K562 (cell line): ENCODE data around the gene FAM114A1. TPM values are rescaled to one million over a fixed set of nuclear protein-coding genes. Genes with fewer than 3 reads are reported as not detected.

Source experiments
- ATAC-seq: fragments of 200-7000 bp; cut with Tn5 transposase; 3 replicates; pipeline ENCODE4 v1.9.1; 2020; ENCODE audit warnings: moderate library complexity
- BruUV-seq: library from RNA; stranded (reverse); fragments of 400-500 nt; replicated peaks from 2 replicates; lab custom pipeline; 2021; lab: Mats Ljungman, UMichigan
- CTCF ChIA-PET: fragments of 300-600 bp; formaldehyde crosslinking; extraction: SDS; loops from one replicate; lab custom pipeline; 2021; ENCODE audit warnings: low intra/inter-chr PET ratio; lab: Yijun Ruan, JAX
- POLR2A ChIA-PET: fragments of 300-600, 350-650 bp; sonication (Branson Sonifier 250); formaldehyde crosslinking; extraction: SDS; loops from one replicate; lab custom pipeline; 2021; ENCODE audit warnings: antibody characterized with exemption, inconsistent platforms; lab: Yijun Ruan, JAX
- DNase-seq, 4 experiments: peaks; one replicate each; pipeline versions ENCODE4 v3.0.0 to v3.0.0-alpha.2; 2011 to 2018; ENCODE audit warnings: low spot score in 3 of 4, mixed read lengths in 3 of 4; ENCODE audit errors: extremely low read depth in 1 of 4
- FAIRE-seq: peaks from 2 replicates; lab custom pipeline; 2011; peaks lifted over from hg19 to GRCh38; lab: Jason Lieb, UNC
- H2AFZ ChIP-seq: 2 replicates; pipeline ENCODE4 v1.6.0; 2011; ENCODE audit warnings: low read depth, low read length, control low read depth, inconsistent platforms
- H3K27ac ChIP-seq: fragments of 200-600 bp; 3 replicates; pipeline ENCODE4 v1.8.0; 2011; ENCODE audit warnings: low read depth, mild to moderate bottlenecking, control low read depth, inconsistent platforms, low read length, moderate library complexity, mixed read lengths; ENCODE audit errors: extremely low read depth
- H3K27me3 ChIP-seq, 2 experiments: fragments of 300-600 bp in 1 of 2; 2 replicates in 1 of 2; 3 replicates in 1 of 2; pipeline versions ENCODE4 v1.6.0 to v1.8.0; 2011; ENCODE audit warnings: inconsistent platforms in 2 of 2, low read length in 2 of 2, mild to moderate bottlenecking in 1 of 2, mixed read lengths in 1 of 2, moderate library complexity in 1 of 2; ENCODE audit not compliant: control insufficient read depth in 2 of 2, insufficient read depth in 2 of 2
- H3K36me3 ChIP-seq: fragments of 300-600 bp; 3 replicates; pipeline ENCODE4 v1.8.0; 2011; ENCODE audit warnings: mild to moderate bottlenecking, low read length, inconsistent platforms; ENCODE audit not compliant: control insufficient read depth, insufficient read depth
- H3K4me1 ChIP-seq, 2 experiments: fragments of 200-600 bp in 1 of 2; replicated peaks in 1 of 2; 2 replicates in 1 of 2; 3 replicates in 1 of 2; pipeline versions ENCODE4 v1.5.1 to v1.8.0; 2011; ENCODE audit warnings: inconsistent platforms in 2 of 2, low read length in 2 of 2, mild to moderate bottlenecking in 1 of 2, mixed read lengths in 1 of 2, moderate library complexity in 1 of 2; ENCODE audit not compliant: control insufficient read depth in 2 of 2, insufficient read depth in 2 of 2
- H3K4me2 ChIP-seq: 2 replicates; pipeline ENCODE4 v1.6.1; 2011; ENCODE audit warnings: low read length, control low read depth, inconsistent platforms, mixed read lengths; ENCODE audit not compliant: insufficient read depth
- H3K4me3 ChIP-seq: fragments of 200-600 bp; sonication (generic), shearing (Covaris generic); 2 replicates; pipeline ENCODE4 v1.5.1; 2016; ENCODE audit warnings: control low read depth, inconsistent platforms
- H3K79me2 ChIP-seq: fragments of 200-600 bp; 3 replicates; pipeline ENCODE4 v1.8.0; 2011; ENCODE audit warnings: low read length, inconsistent platforms; ENCODE audit not compliant: control insufficient read depth, insufficient read depth
- H3K9ac ChIP-seq, 2 experiments: 2 replicates each; pipeline versions ENCODE4 v1.6.0 to v1.6.1; 2011; ENCODE audit warnings: low read depth in 2 of 2, low read length in 2 of 2, control low read depth in 1 of 2, inconsistent platforms in 1 of 2, mild to moderate bottlenecking in 1 of 2, mixed read lengths in 1 of 2; ENCODE audit not compliant: insufficient read depth in 1 of 2
- H3K9me1 ChIP-seq: one replicate; pipeline ENCODE4 v1.6.0; 2011; ENCODE audit warnings: inconsistent platforms, mild to moderate bottlenecking, low read length, moderate library complexity; ENCODE audit not compliant: control insufficient read depth, insufficient read depth
- H3K9me3 ChIP-seq: replicated peaks from 2 replicates; pipeline ENCODE4 v1.5.1; 2011; ENCODE audit warnings: low read depth, low read length, inconsistent platforms; ENCODE audit not compliant: control insufficient read depth, insufficient read depth
- H4K20me1 ChIP-seq: replicated peaks from 2 replicates; pipeline ENCODE4 v1.6.1; 2011; ENCODE audit warnings: low read length, inconsistent platforms, mixed read lengths; ENCODE audit not compliant: control insufficient read depth, insufficient read depth
- ADNP ChIP-seq: fragments of 200-800 bp; sonication (Bioruptor generic); IDR thresholded peaks from 2 replicates; pipeline ENCODE4 v1.6.1; 2016; ENCODE audit warnings: missing genetic modification characterization, missing compliant biosample characterization
- DLX4 ChIP-seq: fragments of 250-450 bp; sonication (Bioruptor Pico); IDR thresholded peaks from 2 replicates; pipeline ENCODE4 v1.6.1; 2021; ENCODE audit warnings: mild to moderate bottlenecking
- E2F3 ChIP-seq: fragments of 250-450 bp; sonication (Bioruptor Pico); IDR thresholded peaks from 2 replicates; pipeline ENCODE4 v1.4.0; 2020; ENCODE audit warnings: mild to moderate bottlenecking
- MAFG ChIP-seq: fragments of 450-650 bp; conservative IDR thresholded peaks from 2 replicates; pipeline ENCODE4 v1.6.1; 2016; ENCODE audit warnings: missing genetic modification characterization, missing compliant biosample characterization
- SMARCE1 ChIP-seq: fragments of 450-650 bp; IDR thresholded peaks from 2 replicates; pipeline ENCODE4 v1.7.1; 2016; ENCODE audit warnings: mild to moderate bottlenecking
- STAT5B ChIP-seq: fragments of 250-450 bp; sonication (Bioruptor Pico); IDR thresholded peaks from 2 replicates; pipeline ENCODE4 v1.8.0; 2021; ENCODE audit warnings: mild to moderate bottlenecking, inconsistent platforms
- ZNF224 ChIP-seq: sonication (generic); formaldehyde crosslinking; IDR thresholded peaks from 2 replicates; pipeline ENCODE4 v1.8.0; 2022; ENCODE audit warnings: mild to moderate bottlenecking, missing genetic modification reagents
- ZNF583 ChIP-seq: fragments of 250-450 bp; sonication (Bioruptor Pico); IDR thresholded peaks from 2 replicates; pipeline ENCODE4 v1.4.0; 2020
- WGBS: fragments of 100-300 bp; shearing (Covaris generic); methylation state at CpG from one replicate; pipeline ENCODE4 v1.1.6; 2016; ENCODE audit warnings: low coverage, mixed read lengths; ENCODE audit not compliant: insufficient coverage; ENCODE audit errors: missing lambda C conversion rate; 5-methylcytosine and 5-hydroxymethylcytosine counted together
- in situ Hi-C: fragments of 300-500 bp; cut with MboI; formaldehyde crosslinking; loops from 4 replicates; pipeline ENCODE4 v1.15.0; 2018; ENCODE audit warnings: inconsistent platforms, mixed read lengths
- intact Hi-C: fragments of 100-400 bp; cut with micrococcal nuclease; formaldehyde crosslinking; loops from 2 replicates; pipeline ENCODE4 v1.14.2; 2022
- polyA plus RNA-seq, 8 experiments: library from polyadenylated mRNA; depleted of rRNA in 4 of 8; stranded (reverse) in 5 of 8; unstranded in 3 of 8; fragments of >200 nt; fragmentation: Nextera tagmentation in 2 of 8; fragmentation: Illumina TruSeq in 1 of 8; extraction: Ambion mirVana in 2 of 8; extraction: Trizol in 1 of 8; gene quantifications; 2 replicates each; pipeline versions ENCODE4 v1.2.1 to v1.2.3, GENCODE V29; 2011 to 2014; ENCODE audit warnings: inconsistent platforms in 1 of 8, missing spikeins in 1 of 8
- total RNA-seq, 7 experiments: library from RNA; depleted of rRNA in 6 of 7; stranded (reverse); fragments of >200 nt in 6 of 7; fragmentation: Illumina TruSeq in 2 of 7; extraction: Trizol in 2 of 7; gene quantifications; 2 replicates each; pipeline versions ENCODE4 v1.2.1 to v1.2.3, GENCODE V29; 2011 to 2021; ENCODE audit warnings: low replicate concordance in 1 of 7
- TF ChIP-seq, protein P1 (sequence below): fragments of 200-800 bp; sonication (Bioruptor generic); IDR thresholded peaks from 2 replicates; pipeline ENCODE4 v1.6.1; 2017; ENCODE audit warnings: missing genetic modification characterization, missing compliant biosample characterization

FAM114A1 gene
- total and polyA plus RNA-seq, 9 of the 15 experiments (the other 6 are each of a cell fraction or from before 2014, with no cell fraction given): 1.8 to 12.0 (median 4.3) TPM

DNA sequence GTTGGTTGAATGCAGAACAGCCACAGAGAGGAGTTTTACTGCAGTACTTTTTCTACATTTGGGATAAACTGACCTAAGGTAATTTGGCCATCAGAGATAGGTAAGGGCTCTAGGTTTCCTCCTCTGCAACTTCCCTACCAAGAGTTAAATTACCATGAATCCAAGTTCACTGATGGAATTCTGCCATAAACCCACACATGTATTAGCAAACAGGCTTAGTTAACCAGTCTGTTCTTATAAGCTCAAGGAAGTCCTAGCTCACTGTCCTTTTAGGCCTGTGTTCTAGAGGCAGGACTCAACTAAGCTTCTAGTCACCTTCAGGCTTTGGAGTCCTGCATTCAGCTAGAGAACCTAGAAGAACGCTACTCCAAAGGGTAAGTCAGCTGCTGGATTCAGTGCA, 4.0 kb downstream of the FAM114A1 start:
- peaks cover 8% of the 10 kb centered on the region; the same call in 1 of the 3 replicates for H3K79me2 ChIP-seq
- FAIRE-seq (no peak), DNase-seq (no peak)

More for the DNA sequence above, 4.0 kb downstream of the FAM114A1 start:
- no peak overlapping the region; the same call in 2 of the 3 replicates for H3K27ac ChIP-seq
- no peaks in the 10 kb centered on the region; the same call in 2 of the 3 replicates for H3K36me3 ChIP-seq
- WGBS: 50% methylated on average over 1 of the region's 1 CpG
- in situ Hi-C loops (no loop called here), intact Hi-C loops (no loop called here)
- ATAC-seq: no peak
- no TSS peak for BruUV-seq
- H2AFZ ChIP-seq: no peak overlapping the region
- CTCF ChIA-PET: no interaction called here
- H3K4me2 ChIP-seq: no peak overlapping the region
- H4K20me1 ChIP-seq: 0 out of 2 replicates have a peak, but pooled peaks cover 3% of the 10 kb centered on the region
- H3K4me3 ChIP-seq: no peak overlapping the region
- H3K9ac ChIP-seq: no peak overlapping the region
- H3K4me1 ChIP-seq: peaks cover 14 to 29% of the 10 kb centered on the region in 2 experiments
- H3K9me3 ChIP-seq: no peaks in the 10 kb centered on the region
- no peaks in the 10 kb centered on the region for H3K27me3 ChIP-seq
- POLR2A ChIA-PET: interaction anchor here (0.7 kb wide), 1 partner anchor 100 kb away, joined by 3 read pairs; no protein-coding TSS in a partner anchor
- no peaks in the 10 kb centered on the region for H3K9me1 ChIP-seq
- TF ChIP-seq STAT5B (CRISPR knock-in tag) (no peak), MAFG (tag) (no peak), SMARCE1 (no peak), ZNF583 (CRISPR knock-in tag) (no peak), ZNF224 (CRISPR knock-in tag) (no peak), ADNP (tag) (no peak), DLX4 (CRISPR knock-in tag) (no peak), E2F3 (no peak)
- TF ChIP-seq, protein P1, sequence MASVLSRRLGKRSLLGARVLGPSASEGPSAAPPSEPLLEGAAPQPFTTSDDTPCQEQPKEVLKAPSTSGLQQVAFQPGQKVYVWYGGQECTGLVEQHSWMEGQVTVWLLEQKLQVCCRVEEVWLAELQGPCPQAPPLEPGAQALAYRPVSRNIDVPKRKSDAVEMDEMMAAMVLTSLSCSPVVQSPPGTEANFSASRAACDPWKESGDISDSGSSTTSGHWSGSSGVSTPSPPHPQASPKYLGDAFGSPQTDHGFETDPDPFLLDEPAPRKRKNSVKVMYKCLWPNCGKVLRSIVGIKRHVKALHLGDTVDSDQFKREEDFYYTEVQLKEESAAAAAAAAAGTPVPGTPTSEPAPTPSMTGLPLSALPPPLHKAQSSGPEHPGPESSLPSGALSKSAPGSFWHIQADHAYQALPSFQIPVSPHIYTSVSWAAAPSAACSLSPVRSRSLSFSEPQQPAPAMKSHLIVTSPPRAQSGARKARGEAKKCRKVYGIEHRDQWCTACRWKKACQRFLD (CRISPR knock-in tag): no peak
